Transverse colon (tissue), 4 donors: ENCODE measurements around the gene KCNN3. TPM values are rescaled to one million over a fixed set of nuclear protein-coding genes. Genes with fewer than 3 reads are reported as not detected.

Experiments
- DNase-seq: peaks from one replicate; pipeline ENCODE4 v3.0.0-alpha.2; 2019
- H3K27ac ChIP-seq, 4 donors: fragments of 200-600 bp; sonication (generic); 2 replicates each; pipeline ENCODE4 v1.5.1; 2016 to 2018; ENCODE audit warnings: inconsistent platforms in 4 of 4
- H3K27me3 ChIP-seq: fragments of 200-600 bp; sonication (generic); 2 replicates; pipeline ENCODE4 v1.5.1; 2017; ENCODE audit warnings: inconsistent platforms
- H3K36me3 ChIP-seq, 4 donors: fragments of 200-600 bp; sonication (generic); 2 replicates each; pipeline ENCODE4 v1.5.1; 2017 to 2019; ENCODE audit warnings: inconsistent platforms in 4 of 4
- H3K4me1 ChIP-seq, 4 donors: fragments of 200-600 bp; sonication (generic); 2 replicates each; pipeline ENCODE4 v1.5.1; 2017 to 2020; ENCODE audit warnings: inconsistent platforms in 4 of 4
- H3K4me3 ChIP-seq, 4 donors: fragments of 200-600 bp; sonication (generic); 1 replicate in 1 of 4; 2 replicates in 3 of 4; pipeline versions ENCODE4 v1.5.1 to v1.6.1; 2017 to 2019; ENCODE audit warnings: inconsistent platforms in 4 of 4
- H3K9me3 ChIP-seq, 2 donors: fragments of 200-600 bp; sonication (generic); 2 replicates each; pipeline ENCODE4 v1.5.1; 2017 to 2019; ENCODE audit warnings: inconsistent platforms in 2 of 2
- EP300 ChIP-seq: sonication (generic); formaldehyde crosslinking; IDR thresholded peaks from one replicate; pipeline ENCODE4 v1.6.1; 2017; ENCODE audit warnings: antibody characterized with exemption, low read depth
- POLR2A ChIP-seq: fragments of 450-650 bp; IDR thresholded peaks from one replicate; pipeline ENCODE4 v1.6.1; 2016; ENCODE audit warnings: antibody characterized with exemption, mild to moderate bottlenecking, moderate library complexity
- POLR2AphosphoS5 ChIP-seq, 3 donors: sonication (generic); formaldehyde crosslinking; IDR thresholded peaks; one replicate each; pipeline ENCODE4 v1.6.1; 2016; ENCODE audit warnings: antibody characterized with exemption in 3 of 3
- WGBS, 2 donors: methylation state at CpG; one replicate each; pipeline ENCODE4 v1.1.5; 2018; ENCODE audit warnings: low coverage in 1 of 2; 5-methylcytosine and 5-hydroxymethylcytosine counted together
- in situ Hi-C, 4 donors: fragments of 200-750 bp; cut with MboI; loops; one replicate each; pipeline versions ENCODE4 v1.15.0 to v1.15.1; 2017; ENCODE audit warnings: low sequenced_read_pairs in 3 of 4, low pct_ligation_motif_present in 1 of 4, low pct_unique_long_range_greater_than_20kb in 1 of 4
- intact Hi-C: fragments of 100-400 bp; cut with DNase I; formaldehyde crosslinking; loops from one replicate; pipeline ENCODE4 v1.15.1; 2023; ENCODE audit warnings: low total_unique reads
- total RNA-seq, 4 donors: library from RNA; depleted of rRNA; stranded (reverse); fragments of >200 nt; gene quantifications; one replicate each; pipeline ENCODE4 v1.1.0, GENCODE V29; 2016
- TF ChIP-seq, protein P1 (sequence below), 5 experiments: fragments of 200-600 bp in 3 of 5; fragments of 450-650 bp in 2 of 5; sonication (generic) in 3 of 5; IDR thresholded peaks; 1 replicate in 2 of 5; 2 replicates in 3 of 5; pipeline ENCODE4 v1.5.1; 2016 to 2017; ENCODE audit warnings: antibody characterized with exemption in 5 of 5, inconsistent platforms in 3 of 5, mild to moderate bottlenecking in 2 of 5, moderate library complexity in 1 of 5

The KCNN3 gene
- total RNA-seq, 4 donors from 2014 or later = 2.3 to 5.0 (median 3.5) TPM

- Histone ChIP-seq H3K4me1 (no peaks in the 10 kb centered on the region), H3K4me3 (no peak overlapping the region), H3K36me3 (no peaks in the 10 kb centered on the region), H3K27ac (no peak overlapping the region), H3K27me3 (peaks cover 17% of the 10 kb centered on the region), H3K9me3 (no peaks in the 10 kb centered on the region)
- in situ Hi-C loops (no loop called here), intact Hi-C loops (no loop called here)
- no peak for DNase-seq
- no peak for TF ChIP-seq POLR2A
- TF ChIP-seq EP300 = no peak
- no peak for TF ChIP-seq POLR2AphosphoS5 (IDR thresholded peaks at IDR 0.05)
- TF ChIP-seq, protein P1, sequence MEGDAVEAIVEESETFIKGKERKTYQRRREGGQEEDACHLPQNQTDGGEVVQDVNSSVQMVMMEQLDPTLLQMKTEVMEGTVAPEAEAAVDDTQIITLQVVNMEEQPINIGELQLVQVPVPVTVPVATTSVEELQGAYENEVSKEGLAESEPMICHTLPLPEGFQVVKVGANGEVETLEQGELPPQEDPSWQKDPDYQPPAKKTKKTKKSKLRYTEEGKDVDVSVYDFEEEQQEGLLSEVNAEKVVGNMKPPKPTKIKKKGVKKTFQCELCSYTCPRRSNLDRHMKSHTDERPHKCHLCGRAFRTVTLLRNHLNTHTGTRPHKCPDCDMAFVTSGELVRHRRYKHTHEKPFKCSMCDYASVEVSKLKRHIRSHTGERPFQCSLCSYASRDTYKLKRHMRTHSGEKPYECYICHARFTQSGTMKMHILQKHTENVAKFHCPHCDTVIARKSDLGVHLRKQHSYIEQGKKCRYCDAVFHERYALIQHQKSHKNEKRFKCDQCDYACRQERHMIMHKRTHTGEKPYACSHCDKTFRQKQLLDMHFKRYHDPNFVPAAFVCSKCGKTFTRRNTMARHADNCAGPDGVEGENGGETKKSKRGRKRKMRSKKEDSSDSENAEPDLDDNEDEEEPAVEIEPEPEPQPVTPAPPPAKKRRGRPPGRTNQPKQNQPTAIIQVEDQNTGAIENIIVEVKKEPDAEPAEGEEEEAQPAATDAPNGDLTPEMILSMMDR (IDR thresholded peaks at IDR 0.05) = no peak
Measured at GRCh38 chr1:154697710-154698109, 172.4 kb downstream of the KCNN3 start.

- in situ Hi-C loops = no loop called here
- WGBS, 2 donors = 53 to 56% methylated on average over 4 of the region's 4 CpGs
- Histone ChIP-seq H3K36me3 (no peaks in the 10 kb centered on the region), H3K4me1 (no peaks in the 10 kb centered on the region), H3K4me3 (no peak overlapping the region), H3K27ac (no peak overlapping the region), H3K9me3 (no peaks in the 10 kb centered on the region), H3K27me3 (peaks cover 27% of the 10 kb centered on the region)
- DNase-seq = no peak
- intact Hi-C loops = no loop called here
- TF ChIP-seq EP300 (no peak), POLR2AphosphoS5 (IDR thresholded peaks at IDR 0.05) (no peak), POLR2A (no peak)
- TF ChIP-seq, protein P1 (IDR thresholded peaks at IDR 0.05) = no peak
Measured at GRCh38 chr1:154696456-154696855, 173.6 kb downstream of the KCNN3 start.

DNA sequence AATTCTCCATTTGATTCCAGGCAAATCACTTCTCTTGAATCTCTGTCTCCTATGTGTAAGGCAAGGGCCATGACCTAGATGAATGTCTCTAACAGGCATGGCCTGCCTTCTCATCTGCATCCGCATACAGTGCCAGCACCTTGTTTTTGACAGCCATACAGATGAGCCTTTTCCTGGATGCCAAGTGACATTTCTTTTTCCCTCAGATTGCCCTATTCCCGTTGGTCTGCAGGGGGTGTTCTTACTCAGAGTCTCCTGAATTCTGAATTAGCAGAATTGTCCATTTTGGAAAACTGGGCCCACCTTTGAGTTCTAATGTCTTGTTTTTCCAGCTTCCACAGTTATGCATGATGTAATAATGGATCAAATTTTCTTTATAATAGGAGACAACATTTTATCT, 174.1 kb downstream of the KCNN3 start:
- Histone ChIP-seq H3K27ac (no peak overlapping the region), H3K27me3 (peaks cover 28% of the 10 kb centered on the region), H3K4me1 (no peaks in the 10 kb centered on the region), H3K36me3 (no peaks in the 10 kb centered on the region), H3K9me3 (no peaks in the 10 kb centered on the region), H3K4me3 (no peak overlapping the region)
- in situ Hi-C loops (no loop called here), intact Hi-C loops (no loop called here)
- TF ChIP-seq POLR2AphosphoS5 (IDR thresholded peaks at IDR 0.05) (no peak), POLR2A (no peak), EP300 (no peak)
- TF ChIP-seq, protein P1 (IDR thresholded peaks at IDR 0.05) = no peak
- no peak for DNase-seq
- WGBS, 2 donors = 50% methylated on average over 2 of the region's 2 CpGs

DNA sequence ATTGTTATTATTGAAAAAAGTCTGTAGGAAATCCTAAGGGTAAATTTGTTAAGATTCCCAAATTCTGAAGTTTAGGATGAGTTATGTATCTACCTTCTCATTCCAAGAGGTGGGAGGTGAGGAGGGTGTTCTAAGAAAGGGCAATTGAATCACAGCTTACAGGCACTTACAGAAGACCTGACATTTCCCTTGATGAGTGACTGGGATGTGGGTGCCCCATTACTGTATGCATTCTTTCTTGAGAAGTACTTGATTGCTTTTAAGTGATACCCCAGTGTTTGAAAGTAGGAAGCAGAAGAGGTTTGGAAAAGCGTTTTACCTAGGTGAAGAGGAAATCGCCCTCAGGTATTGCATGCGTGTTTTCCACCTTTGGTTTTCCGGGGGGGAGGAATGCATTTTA, 175.1 kb downstream of the KCNN3 start:
- Histone ChIP-seq H3K4me3 (no peak overlapping the region), H3K9me3 (no peaks in the 10 kb centered on the region), H3K36me3 (no peaks in the 10 kb centered on the region), H3K4me1 (no peaks in the 10 kb centered on the region), H3K27me3 (peaks cover 34% of the 10 kb centered on the region), H3K27ac (no peak overlapping the region)
- 86% methylated on average over 4 of the region's 4 CpGs for WGBS, 2 donors
- no peak for TF ChIP-seq POLR2A
- TF ChIP-seq, protein P1 (IDR thresholded peaks at IDR 0.05) = no peak
- no peak for TF ChIP-seq POLR2AphosphoS5 (IDR thresholded peaks at IDR 0.05)
- in situ Hi-C loops (no loop called here), intact Hi-C loops (no loop called here)
- DNase-seq = no peak
